ENCODE measurements around the gene LMCD1. TPM values are rescaled to one million over a fixed set of nuclear protein-coding genes. Genes with fewer than 3 reads are reported as not detected.

LMCD1 gene
- total RNA-seq, 1 donor from 2014 or later = 9.5 TPM

GRCh38 chr3:8460815-8461456, 40.7 kb upstream of the LMCD1 start:
- Mint-ChIP-seq H3K36me3 (ENCODE audit: low read depth, unreplicated experiment) (no peaks in the 10 kb centered on the region), H3K4me3 (ENCODE audit: unreplicated experiment) (no peak overlapping the region), H3K9me3 (ENCODE audit: unreplicated experiment) (no peaks in the 10 kb centered on the region), H3K27me3 (ENCODE audit: unreplicated experiment) (no peaks in the 10 kb centered on the region), H3K27ac (ENCODE audit: unreplicated experiment) (no peak overlapping the region), H3K4me1 (ENCODE audit: unreplicated experiment) (no peaks in the 10 kb centered on the region)
- TF ChIP-seq CTCF (IDR thresholded peaks at IDR 0.05; ENCODE audit: unreplicated experiment) = no peak
- no peak for DNase-seq (ENCODE audit: low spot score)

- Mint-ChIP-seq H3K4me1 (ENCODE audit: unreplicated experiment) (no peaks in the 10 kb centered on the region), H3K36me3 (ENCODE audit: low read depth, unreplicated experiment) (no peaks in the 10 kb centered on the region), H3K9me3 (ENCODE audit: unreplicated experiment) (no peaks in the 10 kb centered on the region), H3K4me3 (ENCODE audit: unreplicated experiment) (no peak overlapping the region), H3K27me3 (ENCODE audit: unreplicated experiment) (no peaks in the 10 kb centered on the region), H3K27ac (ENCODE audit: unreplicated experiment) (no peak overlapping the region)
- TF ChIP-seq CTCF (IDR thresholded peaks at IDR 0.05; ENCODE audit: unreplicated experiment) = no peak
- DNase-seq (ENCODE audit: low spot score) = no peak
Observed at GRCh38 chr3:8464668-8465067, 37.0 kb upstream of the LMCD1 start.

GRCh38 chr3:8466526-8466925, 35.1 kb upstream of the LMCD1 start:
- H3K4me3 Mint-ChIP-seq (ENCODE audit: unreplicated experiment) = no peak overlapping the region
- DNase-seq (ENCODE audit: low spot score) = no peak
- H3K27me3 Mint-ChIP-seq (ENCODE audit: unreplicated experiment) = no peaks in the 10 kb centered on the region
- peaks cover 3% of the 10 kb centered on the region for H3K4me1 Mint-ChIP-seq (ENCODE audit: unreplicated experiment)
- no peak for TF ChIP-seq CTCF (IDR thresholded peaks at IDR 0.05; ENCODE audit: unreplicated experiment)
- no peaks in the 10 kb centered on the region for H3K36me3 Mint-ChIP-seq (ENCODE audit: low read depth, unreplicated experiment)
- H3K27ac Mint-ChIP-seq (ENCODE audit: unreplicated experiment) = no peak overlapping the region
- H3K9me3 Mint-ChIP-seq (ENCODE audit: unreplicated experiment) = no peaks in the 10 kb centered on the region

GRCh38 chr3:8470801-8471200, 30.8 kb upstream of the LMCD1 start:
- no peak overlapping the region for H3K4me3 Mint-ChIP-seq (ENCODE audit: unreplicated experiment)
- no peak overlapping the region for H3K27ac Mint-ChIP-seq (ENCODE audit: unreplicated experiment)
- H3K4me1 Mint-ChIP-seq (ENCODE audit: unreplicated experiment) = peaks cover 3% of the 10 kb centered on the region
- no peak for TF ChIP-seq CTCF (IDR thresholded peaks at IDR 0.05; ENCODE audit: unreplicated experiment)
- no peaks in the 10 kb centered on the region for H3K27me3 Mint-ChIP-seq (ENCODE audit: unreplicated experiment)
- H3K36me3 Mint-ChIP-seq (ENCODE audit: low read depth, unreplicated experiment) = no peaks in the 10 kb centered on the region
- no peaks in the 10 kb centered on the region for H3K9me3 Mint-ChIP-seq (ENCODE audit: unreplicated experiment)
- DNase-seq (ENCODE audit: low spot score) = no peak

GRCh38 chr3:8472549-8472948, 29.1 kb upstream of the LMCD1 start:
- Mint-ChIP-seq H3K36me3 (ENCODE audit: low read depth, unreplicated experiment) (no peaks in the 10 kb centered on the region), H3K27ac (ENCODE audit: unreplicated experiment) (no peak overlapping the region), H3K4me1 (ENCODE audit: unreplicated experiment) (peaks cover 3% of the 10 kb centered on the region), H3K4me3 (ENCODE audit: unreplicated experiment) (no peak overlapping the region), H3K27me3 (ENCODE audit: unreplicated experiment) (no peaks in the 10 kb centered on the region), H3K9me3 (ENCODE audit: unreplicated experiment) (no peaks in the 10 kb centered on the region)
- no peak for TF ChIP-seq CTCF (IDR thresholded peaks at IDR 0.05; ENCODE audit: unreplicated experiment)
- DNase-seq (ENCODE audit: low spot score) = no peak

All from endothelial cell (in vitro differentiated cells).